HepG2 (cell line): ENCODE data around the gene CCDC88A. TPM values are rescaled to one million over a fixed set of nuclear protein-coding genes. Genes with fewer than 3 reads are reported as not detected.

Experiments
- ATAC-seq: fragments of 200-7000 bp; cut with Tn5 transposase; 3 replicates; pipeline ENCODE4 v1.9.1; 2020; ENCODE audit warnings: mild to moderate bottlenecking, moderate library complexity
- BruUV-seq: library from RNA; stranded (reverse); fragments of 400-500 nt; replicated peaks from 2 replicates; lab custom pipeline; 2021; lab: Mats Ljungman, UMichigan
- CTCF ChIA-PET: fragments of 300-600 bp; formaldehyde crosslinking; extraction: SDS; loops from one replicate; lab custom pipeline; 2021; ENCODE audit warnings: low total read pairs, inconsistent platforms, low intra/inter-chr PET ratio; lab: Yijun Ruan, JAX
- POLR2A ChIA-PET: fragments of 350-600 bp; sonication (Branson Sonifier 250); formaldehyde crosslinking; loops from one replicate; lab custom pipeline; 2020; ENCODE audit warnings: antibody characterized with exemption, inconsistent platforms; lab: Yijun Ruan, JAX
- DNase-seq: peaks from one replicate; pipeline ENCODE4 v3.0.0-alpha.2; 2015; ENCODE audit warnings: low spot score
- FAIRE-seq: peaks from 3 replicates; lab custom pipeline; 2011; peaks lifted over from hg19 to GRCh38; lab: Jason Lieb, UNC
- H2AFZ ChIP-seq: one replicate; pipeline ENCODE4 v1.6.1; 2011; ENCODE audit warnings: low read length, inconsistent platforms
- H3K27ac ChIP-seq: fragments of 300-600 bp; 3 replicates; pipeline ENCODE4 v1.8.0; 2011; ENCODE audit warnings: mixed run types, mild to moderate bottlenecking, mixed read lengths, low read length, inconsistent platforms; ENCODE audit not compliant: insufficient read depth; ENCODE audit errors: extremely low read length
- H3K27me3 ChIP-seq, 2 experiments: fragments of 200-600 bp in 1 of 2; 2 replicates in 1 of 2; 3 replicates in 1 of 2; pipeline versions ENCODE4 v1.6.0 to v1.8.0; 2011; ENCODE audit warnings: low read length in 2 of 2, mild to moderate bottlenecking in 2 of 2, moderate library complexity in 2 of 2, inconsistent platforms in 1 of 2; ENCODE audit not compliant: insufficient read depth in 2 of 2, control insufficient read depth in 1 of 2
- H3K36me3 ChIP-seq, 2 experiments: fragments of 200-600 bp in 1 of 2; replicated peaks in 1 of 2; 2 replicates in 1 of 2; 3 replicates in 1 of 2; pipeline versions ENCODE4 v1.5.1 to v1.8.0; 2011; ENCODE audit warnings: low read length in 2 of 2, inconsistent platforms in 1 of 2; ENCODE audit not compliant: insufficient read depth in 2 of 2, control insufficient read depth in 1 of 2
- H3K4me1 ChIP-seq: 2 replicates; pipeline ENCODE4 v1.5.1; 2012; ENCODE audit warnings: low read length, inconsistent platforms; ENCODE audit not compliant: insufficient read depth
- H3K4me2 ChIP-seq: 2 replicates; pipeline ENCODE4 v1.6.0; 2011; ENCODE audit warnings: low read depth, low read length, inconsistent platforms
- H3K4me3 ChIP-seq, 3 experiments: fragments of 200-600 bp in 1 of 3; sonication (generic), shearing (Covaris generic) in 1 of 3; replicated peaks in 1 of 3; 2 replicates each; pipeline ENCODE4 v1.5.1; 2011 to 2016; ENCODE audit warnings: low read length in 3 of 3, inconsistent platforms in 2 of 3, low read depth in 2 of 3, mild to moderate bottlenecking in 2 of 3, control low read depth in 1 of 3, mixed read lengths in 1 of 3; ENCODE audit not compliant: insufficient read depth in 1 of 3
- H3K79me2 ChIP-seq: one replicate; pipeline ENCODE4 v1.6.1; 2011; ENCODE audit warnings: low read length, inconsistent platforms; ENCODE audit not compliant: insufficient read depth
- H3K9ac ChIP-seq: 2 replicates; pipeline ENCODE4 v1.6.0; 2011; ENCODE audit warnings: mild to moderate bottlenecking, low read depth, low read length, inconsistent platforms; ENCODE audit not compliant: insufficient read depth
- H3K9me3 ChIP-seq: 2 replicates; pipeline ENCODE4 v1.5.1; 2012; ENCODE audit warnings: mild to moderate bottlenecking, low read length
- H4K20me1 ChIP-seq: 2 replicates; pipeline ENCODE4 v1.6.0; 2011; ENCODE audit warnings: inconsistent platforms, mild to moderate bottlenecking, low read length, moderate library complexity; ENCODE audit not compliant: insufficient read depth
- ARNT ChIP-seq: fragments of 450-650 bp; IDR thresholded peaks from 2 replicates; pipeline ENCODE4 v1.6.1; 2017
- ATF7 ChIP-seq, 2 experiments: fragments of 450-650 bp in 1 of 2; sonication (generic) in 1 of 2; formaldehyde crosslinking in 1 of 2; IDR thresholded peaks; 2 replicates each; pipeline versions ENCODE4 v1.4.0 to v1.6.1; 2016 to 2020; ENCODE audit warnings: antibody characterized with exemption in 1 of 2, mild to moderate bottlenecking in 1 of 2, missing genetic modification reagents in 1 of 2
- CREB1 ChIP-seq, 2 experiments: fragments of 450-650 bp in 1 of 2; IDR thresholded peaks; 2 replicates each; pipeline ENCODE4 v1.6.1; 2016 to 2017; ENCODE audit warnings: control low read depth in 1 of 2, mild to moderate bottlenecking in 1 of 2, missing compliant biosample characterization in 1 of 2, missing genetic modification characterization in 1 of 2
- NFYC ChIP-seq: IDR thresholded peaks from 2 replicates; pipeline ENCODE4 v1.6.1; 2016; ENCODE audit warnings: missing genetic modification reagents, missing compliant biosample characterization
- POGZ ChIP-seq: sonication (generic); formaldehyde crosslinking; IDR thresholded peaks from 2 replicates; pipeline ENCODE4 v1.4.0; 2020; ENCODE audit warnings: mild to moderate bottlenecking, missing genetic modification reagents
- SAFB2 ChIP-seq: sonication (generic); formaldehyde crosslinking; IDR thresholded peaks from 2 replicates; pipeline ENCODE4 v1.5.1; 2020; ENCODE audit warnings: missing genetic modification reagents, low read depth, mild to moderate bottlenecking, borderline replicate concordance
- TEAD3 ChIP-seq: optimal IDR thresholded peaks from 2 replicates; pipeline ENCODE3; 2016; ENCODE audit warnings: borderline replicate concordance
- ZEB1 ChIP-seq: IDR thresholded peaks from 2 replicates; pipeline ENCODE4 v1.6.1; 2012; ENCODE audit warnings: mild to moderate bottlenecking, low read depth, inconsistent platforms; ENCODE audit not compliant: insufficient replicate concordance
- ZFP62 ChIP-seq: sonication (generic); formaldehyde crosslinking; IDR thresholded peaks from 2 replicates; pipeline ENCODE4 v1.4.0; 2020; ENCODE audit warnings: missing genetic modification reagents
- ZNF17 ChIP-seq: sonication (generic); formaldehyde crosslinking; IDR thresholded peaks from 2 replicates; pipeline ENCODE4 v1.5.0; 2020; ENCODE audit warnings: mild to moderate bottlenecking, missing genetic modification reagents
- ZNF225 ChIP-seq: sonication (generic); formaldehyde crosslinking; IDR thresholded peaks from 2 replicates; pipeline ENCODE4 v1.4.0; 2020; ENCODE audit warnings: mild to moderate bottlenecking, missing genetic modification reagents
- ZNF280B ChIP-seq: sonication (generic); formaldehyde crosslinking; IDR thresholded peaks from 2 replicates; pipeline ENCODE4 v1.5.0; 2020; ENCODE audit warnings: missing genetic modification reagents, mild to moderate bottlenecking, borderline replicate concordance
- ZSCAN9 ChIP-seq: IDR thresholded peaks from 2 replicates; pipeline ENCODE4 v1.6.1; 2016; ENCODE audit warnings: borderline replicate concordance
- WGBS: methylation state at CpG from one replicate; pipeline ENCODE4 v1.1.6; 2017; ENCODE audit warnings: low lambda C conversion rate; 5-methylcytosine and 5-hydroxymethylcytosine counted together
- in situ Hi-C: cut with HindIII; loops from 2 replicates; pipeline ENCODE4 v1.10.0; 2017; ENCODE audit warnings: low pct_unique_long_range_greater_than_20kb; ENCODE audit not compliant: extremely low pct_ligation_motif_present
- intact Hi-C: fragments of 100-400 bp; cut with micrococcal nuclease; formaldehyde crosslinking; loops from one replicate; pipeline ENCODE4 v1.10.0; 2022; ENCODE audit not compliant: unreplicated experiment
- polyA plus RNA-seq, 8 experiments: library from polyadenylated mRNA; depleted of rRNA in 3 of 8; stranded (reverse) in 7 of 8; unstranded in 1 of 8; fragments of >200 nt; fragmentation: Illumina TruSeq in 4 of 8; extraction: Trizol in 4 of 8; gene quantifications; 2 replicates each; pipeline versions ENCODE4 v1.2.1 to v1.2.3, GENCODE V29; 2011 to 2016; ENCODE audit warnings: low read depth in 4 of 8, missing spikeins in 1 of 8, mixed read lengths in 1 of 8; ENCODE audit not compliant: insufficient read depth in 1 of 8
- total RNA-seq, 5 experiments: library from RNA; depleted of rRNA; stranded (reverse); fragments of >200 nt; fragmentation: Illumina TruSeq; extraction: Trizol; gene quantifications; 2 replicates each; pipeline ENCODE4 v1.2.3, GENCODE V29; 2016; ENCODE audit warnings: low read depth in 1 of 5
- TF ChIP-seq, protein P1 (sequence below): IDR thresholded peaks from 2 replicates; pipeline ENCODE4 v1.6.1; 2012; ENCODE audit warnings: inconsistent platforms

Gene CCDC88A
- total and polyA plus RNA-seq, 2 of the 13 experiments (the other 11 are each of a cell fraction or from before 2014, with no cell fraction given) = 43.2 to 84.1 TPM

- Histone ChIP-seq H3K4me2 (no peak overlapping the region), H3K27ac (no peak overlapping the region), H3K4me3 (no peak overlapping the region), H3K4me1 (peaks cover 21% of the 10 kb centered on the region), H3K79me2 (no peaks in the 10 kb centered on the region), H2AFZ (no peak overlapping the region), H4K20me1 (no peaks in the 10 kb centered on the region), H3K36me3 (no peaks in the 10 kb centered on the region), H3K27me3 (no peaks in the 10 kb centered on the region), H3K9ac (no peak overlapping the region), H3K9me3 (no peaks in the 10 kb centered on the region)
- 53% methylated on average over 4 of the region's 4 CpGs for WGBS
- in situ Hi-C loops (no loop called here), intact Hi-C loops (no loop called here)
- no TSS peak for BruUV-seq
- ATAC-seq (no peak), FAIRE-seq (no peak), DNase-seq (no peak)
- ChIA-PET POLR2A (no interaction called here), CTCF (no interaction called here)
- TF ChIP-seq ZNF280B (CRISPR knock-in tag) (no peak), ARNT (no peak), NFYC (CRISPR knock-in tag) (no peak), ZEB1 (no peak), CREB1 (IDR thresholded peaks at IDR 0.05) (0 out of 2 replicates have a peak, but pooled peaks have one; percentile 14), CREB1 (CRISPR knock-in tag; IDR thresholded peaks at IDR 0.05) (no peak), ZSCAN9 (CRISPR knock-in tag) (no peak), ZFP62 (CRISPR knock-in tag) (no peak), ZNF17 (CRISPR knock-in tag) (no peak), ZNF225 (CRISPR knock-in tag) (no peak), POGZ (CRISPR knock-in tag) (no peak), ATF7 (IDR thresholded peaks at IDR 0.05) (peak; percentile 71), ATF7 (CRISPR knock-in tag; IDR thresholded peaks at IDR 0.05) (no peak), TEAD3 (no peak), SAFB2 (CRISPR knock-in tag) (no peak)
- TF ChIP-seq, protein P1, sequence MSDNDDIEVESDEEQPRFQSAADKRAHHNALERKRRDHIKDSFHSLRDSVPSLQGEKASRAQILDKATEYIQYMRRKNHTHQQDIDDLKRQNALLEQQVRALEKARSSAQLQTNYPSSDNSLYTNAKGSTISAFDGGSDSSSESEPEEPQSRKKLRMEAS = no peak
Observed at GRCh38 chr2:55441280-55441892, 21.7 kb upstream of the CCDC88A start.
